AG09309 (cell line): ENCODE measurements around the gene RBMS1.
A peak's percentile ranks its signal among the peaks of the same experiment; 100 is the strongest.
"Not testable (repeated sequence)": the region's sequence is repeated elsewhere in the genome, so short reads cannot be mapped to it uniquely, and the experiment has no call there.

Experiments
- DNase-seq: peaks from one replicate; pipeline ENCODE4 v3.0.0-alpha.2; 2010; ENCODE audit warnings: low read depth
- H3K4me3 ChIP-seq: 2 replicates; pipeline ENCODE4 v1.5.1; 2011; ENCODE audit warnings: mild to moderate bottlenecking, low read depth, low read length, moderate library complexity; ENCODE audit not compliant: control insufficient read depth
- TF ChIP-seq, protein P1 (sequence below): IDR thresholded peaks from 2 replicates; pipeline ENCODE4 v1.5.1; 2011; ENCODE audit warnings: mild to moderate bottlenecking, low read depth, low read length, inconsistent platforms; ENCODE audit not compliant: insufficient read depth, control insufficient read depth; ENCODE audit errors: missing control alignments

The RBMS1 gene

DNA sequence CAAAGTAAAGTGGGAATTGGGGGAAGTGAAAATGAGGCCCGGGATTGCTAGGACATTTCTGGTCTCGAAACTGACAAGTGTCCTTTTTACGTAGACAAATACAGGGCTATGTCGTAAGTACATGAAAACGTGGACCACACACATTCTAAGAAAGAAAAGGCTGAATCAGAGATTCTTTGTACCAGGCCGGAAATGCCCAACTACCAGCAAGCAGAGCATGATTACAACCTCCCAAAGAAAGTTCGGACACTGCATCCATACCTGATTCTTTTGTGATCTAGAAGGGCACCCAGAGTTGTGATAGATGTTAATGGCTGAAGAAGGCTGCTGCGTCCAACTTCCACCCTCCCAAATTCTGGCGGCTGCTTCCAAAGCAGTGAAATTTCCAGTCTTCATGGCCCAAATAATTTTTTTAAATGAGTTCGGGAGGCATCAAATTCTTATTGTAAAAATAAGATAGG, 1.7 kb downstream of the RBMS1 start:
- peak overlapping the region; percentile 91 for H3K4me3 ChIP-seq
- TF ChIP-seq, protein P1, sequence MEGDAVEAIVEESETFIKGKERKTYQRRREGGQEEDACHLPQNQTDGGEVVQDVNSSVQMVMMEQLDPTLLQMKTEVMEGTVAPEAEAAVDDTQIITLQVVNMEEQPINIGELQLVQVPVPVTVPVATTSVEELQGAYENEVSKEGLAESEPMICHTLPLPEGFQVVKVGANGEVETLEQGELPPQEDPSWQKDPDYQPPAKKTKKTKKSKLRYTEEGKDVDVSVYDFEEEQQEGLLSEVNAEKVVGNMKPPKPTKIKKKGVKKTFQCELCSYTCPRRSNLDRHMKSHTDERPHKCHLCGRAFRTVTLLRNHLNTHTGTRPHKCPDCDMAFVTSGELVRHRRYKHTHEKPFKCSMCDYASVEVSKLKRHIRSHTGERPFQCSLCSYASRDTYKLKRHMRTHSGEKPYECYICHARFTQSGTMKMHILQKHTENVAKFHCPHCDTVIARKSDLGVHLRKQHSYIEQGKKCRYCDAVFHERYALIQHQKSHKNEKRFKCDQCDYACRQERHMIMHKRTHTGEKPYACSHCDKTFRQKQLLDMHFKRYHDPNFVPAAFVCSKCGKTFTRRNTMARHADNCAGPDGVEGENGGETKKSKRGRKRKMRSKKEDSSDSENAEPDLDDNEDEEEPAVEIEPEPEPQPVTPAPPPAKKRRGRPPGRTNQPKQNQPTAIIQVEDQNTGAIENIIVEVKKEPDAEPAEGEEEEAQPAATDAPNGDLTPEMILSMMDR, result no peak
- peak; percentile 55 for DNase-seq

DNA sequence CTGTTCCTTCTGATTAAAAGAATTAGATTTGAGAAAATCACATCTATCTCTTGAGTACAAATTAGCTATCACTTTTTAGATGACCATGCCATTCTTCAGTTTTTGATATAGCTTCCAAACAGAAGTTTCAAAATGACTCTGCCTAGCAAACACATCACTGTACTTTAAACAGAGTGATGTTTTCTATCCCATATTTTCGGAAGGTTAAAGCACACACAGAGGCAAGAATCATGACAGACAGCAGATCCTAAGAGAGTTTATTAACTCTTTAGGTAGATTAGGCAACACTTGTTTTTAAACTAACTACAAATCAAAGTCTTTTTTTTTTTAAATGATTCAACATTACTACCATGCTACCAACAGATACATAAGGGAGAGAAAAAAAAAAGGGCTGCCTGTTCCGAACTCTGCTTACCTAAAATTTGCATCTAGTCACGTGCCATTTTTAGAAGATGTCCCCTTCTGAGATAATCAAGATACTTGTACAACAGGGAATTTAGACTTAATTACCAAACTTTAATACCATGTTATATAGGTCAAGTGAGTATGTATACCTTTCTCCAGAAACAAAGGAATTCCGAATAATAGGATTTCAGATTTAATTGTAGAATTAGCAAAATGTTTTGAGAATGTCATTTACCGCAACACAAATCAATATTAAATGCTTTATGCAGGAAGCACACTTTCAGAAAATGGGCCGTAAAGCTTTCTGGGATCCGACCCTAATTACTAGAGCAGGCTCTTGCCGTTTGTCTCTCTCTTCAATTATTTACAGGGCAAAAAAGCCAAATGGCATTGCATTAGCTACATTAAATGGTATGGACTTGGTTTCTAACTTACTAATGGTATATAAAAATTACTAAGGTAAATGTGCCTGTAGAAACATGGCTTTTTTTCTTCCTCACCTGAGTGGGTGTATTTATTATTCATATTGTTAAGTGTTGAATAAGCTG, 2.6 kb downstream of the RBMS1 start:
- H3K4me3 ChIP-seq, result peak overlapping the region; percentile 91
- no peak for DNase-seq

DNA sequence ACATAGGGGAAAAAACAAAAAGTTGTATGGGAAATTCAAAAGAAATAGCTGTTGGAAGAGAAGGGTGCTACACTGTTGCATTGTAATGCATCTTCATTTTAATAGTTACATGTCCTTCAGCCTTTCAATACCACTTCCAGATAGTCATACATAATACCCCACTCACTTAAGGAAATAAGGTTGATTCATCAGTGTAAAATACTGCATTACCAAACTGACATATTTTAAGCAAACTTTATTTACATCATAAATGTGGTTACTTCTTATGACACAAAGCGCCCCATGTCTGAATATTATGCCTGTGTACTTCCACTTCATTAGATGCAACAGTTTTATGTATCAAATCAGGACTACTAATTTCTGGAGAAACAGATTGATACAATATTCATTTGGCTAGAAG, 4.5 kb downstream of the RBMS1 start:
- DNase-seq, result no peak
- no peak overlapping the region for H3K4me3 ChIP-seq
- TF ChIP-seq, protein P1, result no peak

More for the DNA sequence above, 2.6 kb downstream of the RBMS1 start:
- TF ChIP-seq, protein P1, result no peak

DNA sequence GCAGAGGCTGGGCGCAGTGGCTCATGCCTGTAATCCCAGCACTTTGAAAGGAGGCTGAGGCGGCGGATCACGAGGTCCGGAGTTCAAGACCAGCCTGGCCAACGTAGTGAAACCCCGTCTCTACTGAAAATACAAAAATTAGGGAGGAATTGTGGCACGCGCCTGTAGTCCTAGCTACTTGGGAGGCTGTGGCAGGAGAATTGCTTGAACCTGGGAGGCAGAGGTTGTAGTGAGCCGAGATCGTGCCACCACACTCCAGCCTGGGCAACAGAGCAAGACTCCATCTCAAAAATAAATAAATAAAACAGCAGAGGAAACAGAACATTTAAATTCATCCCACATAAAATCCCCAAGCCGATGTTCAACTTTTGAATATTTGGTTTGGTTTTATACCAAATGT, 5.3 kb downstream of the RBMS1 start:
- not testable (repeated sequence) for DNase-seq, H3K4me3 ChIP-seq

DNA sequence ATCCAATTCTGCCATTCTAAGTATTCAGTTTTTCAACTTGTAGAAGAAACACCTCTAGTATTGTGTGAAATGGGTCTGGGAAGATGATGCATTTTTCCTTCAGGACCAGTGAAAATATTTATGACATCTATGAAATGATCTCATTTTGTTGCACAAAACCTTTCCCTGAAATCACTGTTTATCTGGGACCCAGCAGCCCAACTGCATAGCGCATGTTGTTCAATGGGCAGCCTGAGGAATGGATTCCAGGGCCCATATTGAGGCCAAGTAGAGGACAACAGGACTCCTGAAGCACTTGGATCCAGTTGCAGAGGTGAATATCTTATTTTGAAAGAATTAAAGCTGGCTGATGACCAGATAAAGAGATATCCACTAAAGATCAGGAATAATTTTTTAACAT, 7.3 kb downstream of the RBMS1 start:
- TF ChIP-seq, protein P1, result no peak
- H3K4me3 ChIP-seq, result no peak overlapping the region
- no peak for DNase-seq

DNA sequence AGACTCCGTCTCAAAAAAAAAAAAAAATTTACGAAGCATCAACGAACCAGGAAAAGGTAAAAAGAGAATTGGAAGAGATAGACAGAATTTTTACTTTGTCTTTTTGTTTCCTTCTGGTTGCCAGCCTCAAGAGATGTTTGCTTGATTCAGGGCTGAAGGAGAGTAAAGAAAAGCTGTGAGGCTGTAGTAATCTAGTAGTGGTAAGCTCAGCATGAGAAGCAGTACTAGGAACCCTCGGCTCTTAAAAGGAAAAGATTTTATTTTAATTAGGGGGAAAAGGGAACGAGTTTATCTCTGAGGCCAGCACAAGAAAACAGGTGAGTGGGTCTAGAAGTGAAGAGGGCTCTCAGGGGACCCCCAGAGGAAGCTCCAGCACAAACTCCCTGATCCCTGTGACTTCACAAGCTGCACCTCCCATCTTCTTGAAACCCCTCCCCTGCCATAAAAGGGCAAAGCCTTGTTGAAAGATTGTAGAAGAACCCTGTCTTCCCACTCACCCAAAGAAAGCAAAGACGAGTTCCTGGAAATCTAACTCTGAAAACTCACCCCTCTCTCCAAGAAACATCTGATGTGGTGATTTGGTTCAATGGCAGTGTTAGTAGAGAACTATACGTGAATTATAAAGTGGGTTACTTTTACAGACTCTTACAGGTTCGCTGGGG, 8.6 kb downstream of the RBMS1 start:
- no peak overlapping the region for H3K4me3 ChIP-seq
- DNase-seq, result no peak
- TF ChIP-seq, protein P1, result no peak

DNA sequence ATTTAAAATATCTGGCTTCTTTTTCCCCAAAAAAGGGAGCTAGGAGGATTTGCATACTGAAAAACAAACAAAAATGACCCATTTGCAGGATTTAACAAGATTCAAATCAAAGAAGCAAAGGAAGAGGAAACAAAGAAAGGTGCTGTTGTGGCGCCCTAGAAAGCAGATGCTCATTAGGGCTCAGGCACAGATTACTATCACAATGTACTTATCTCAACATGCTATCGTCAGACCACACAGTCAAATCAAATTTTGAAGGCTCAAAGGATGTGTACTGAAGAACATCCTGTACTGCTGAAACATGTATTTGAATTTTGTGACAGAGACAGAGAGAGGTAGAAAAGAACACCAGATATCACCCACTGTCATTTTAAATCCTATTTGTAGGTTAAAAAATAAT, 10.9 kb downstream of the RBMS1 start:
- TF ChIP-seq, protein P1, result no peak
- no peak for DNase-seq
- H3K4me3 ChIP-seq, result no peak overlapping the region
